Tibial nerve (tissue), 4 donors: ENCODE results near the gene DCAF6.

Experiments
- EP300 ChIP-seq, 2 donors: sonication (generic); formaldehyde crosslinking; IDR thresholded peaks; one replicate each; pipeline ENCODE4 v1.6.1; 2017; ENCODE audit warnings: antibody characterized with exemption in 2 of 2, mild to moderate bottlenecking in 1 of 2
- POLR2A ChIP-seq, 2 donors: fragments of 450-650 bp; IDR thresholded peaks; one replicate each; pipeline ENCODE4 v1.6.1; 2017; ENCODE audit warnings: antibody characterized with exemption in 2 of 2, mild to moderate bottlenecking in 2 of 2, moderate library complexity in 2 of 2
- TF ChIP-seq, protein P1 (sequence below), 5 experiments: fragments of 200-600 bp in 3 of 5; fragments of 450-650 bp in 2 of 5; sonication (generic) in 3 of 5; IDR thresholded peaks; one replicate each; pipeline ENCODE4 v1.5.1; 2016 to 2019; ENCODE audit warnings: antibody characterized with exemption in 5 of 5, mild to moderate bottlenecking in 3 of 5, moderate library complexity in 2 of 5

DNA sequence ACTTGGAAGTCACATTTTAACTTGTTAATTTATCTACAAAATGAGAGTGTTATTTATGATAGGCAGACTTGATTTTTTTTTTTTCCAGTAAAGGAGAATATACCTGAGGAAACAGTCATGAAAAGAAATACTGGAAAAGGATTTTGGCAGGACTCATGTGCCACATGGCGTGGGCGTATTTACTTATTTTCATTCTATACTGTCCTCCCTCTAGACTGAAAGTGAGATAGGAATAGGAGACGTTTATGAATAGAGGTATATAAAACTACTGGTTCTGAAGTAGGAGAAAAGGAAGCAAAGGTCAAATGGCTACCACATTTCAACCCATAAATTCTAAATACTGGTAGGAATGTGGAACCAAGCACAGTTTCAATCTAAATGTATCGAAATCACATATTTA, 95.1 kb downstream of the DCAF6 start:
- no peak for TF ChIP-seq EP300 (IDR thresholded peaks at IDR 0.05)
- TF ChIP-seq POLR2A (IDR thresholded peaks at IDR 0.05) = no peak
- TF ChIP-seq, protein P1, sequence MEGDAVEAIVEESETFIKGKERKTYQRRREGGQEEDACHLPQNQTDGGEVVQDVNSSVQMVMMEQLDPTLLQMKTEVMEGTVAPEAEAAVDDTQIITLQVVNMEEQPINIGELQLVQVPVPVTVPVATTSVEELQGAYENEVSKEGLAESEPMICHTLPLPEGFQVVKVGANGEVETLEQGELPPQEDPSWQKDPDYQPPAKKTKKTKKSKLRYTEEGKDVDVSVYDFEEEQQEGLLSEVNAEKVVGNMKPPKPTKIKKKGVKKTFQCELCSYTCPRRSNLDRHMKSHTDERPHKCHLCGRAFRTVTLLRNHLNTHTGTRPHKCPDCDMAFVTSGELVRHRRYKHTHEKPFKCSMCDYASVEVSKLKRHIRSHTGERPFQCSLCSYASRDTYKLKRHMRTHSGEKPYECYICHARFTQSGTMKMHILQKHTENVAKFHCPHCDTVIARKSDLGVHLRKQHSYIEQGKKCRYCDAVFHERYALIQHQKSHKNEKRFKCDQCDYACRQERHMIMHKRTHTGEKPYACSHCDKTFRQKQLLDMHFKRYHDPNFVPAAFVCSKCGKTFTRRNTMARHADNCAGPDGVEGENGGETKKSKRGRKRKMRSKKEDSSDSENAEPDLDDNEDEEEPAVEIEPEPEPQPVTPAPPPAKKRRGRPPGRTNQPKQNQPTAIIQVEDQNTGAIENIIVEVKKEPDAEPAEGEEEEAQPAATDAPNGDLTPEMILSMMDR (IDR thresholded peaks at IDR 0.05) = no peak
